PC-3 (cell line): ENCODE measurements around the gene BAIAP2L1.

Experiments
- CTCF ChIP-seq: fragments of 300-600 bp; sonication (generic); conservative IDR thresholded peaks from 2 replicates; pipeline ENCODE4 v1.5.1; 2017; ENCODE audit warnings: antibody characterized with exemption, low read depth, mild to moderate bottlenecking, low read length
- EZH2 ChIP-seq: fragments of 300-600 bp; sonication (generic); IDR thresholded peaks from one replicate; pipeline ENCODE4 v1.6.1; 2017; ENCODE audit warnings: antibody characterized with exemption, mild to moderate bottlenecking, low read length; ENCODE audit not compliant: unreplicated experiment

DNA sequence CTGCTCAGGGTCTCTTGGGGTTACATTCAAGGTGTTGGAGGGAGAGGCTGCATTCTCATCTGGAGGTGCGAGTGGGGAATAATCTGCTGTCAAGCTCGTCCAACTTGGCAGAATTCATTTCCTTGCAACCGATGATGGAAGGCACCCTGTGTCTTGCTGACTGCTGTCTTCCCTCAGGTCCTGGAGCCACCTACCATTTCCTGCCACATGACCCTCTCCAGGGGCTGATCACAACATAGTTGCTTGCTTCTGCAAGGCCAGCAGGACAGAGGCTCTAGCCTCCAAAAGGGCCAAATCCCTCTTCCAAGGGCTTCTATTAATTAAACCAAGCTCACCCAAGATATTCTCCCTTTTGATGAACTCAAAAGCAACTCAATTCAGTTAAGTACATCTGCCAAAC is 133.6 kb downstream of the BAIAP2L1 start:
- no peak for TF ChIP-seq EZH2
- no peak for TF ChIP-seq CTCF
